Progenitor cell of endocrine pancreas (in vitro differentiated cells): ENCODE results near the gene UBE4B. TPM values are rescaled to one million over a fixed set of nuclear protein-coding genes. Genes with fewer than 3 reads are reported as not detected.
"Not testable (repeated sequence)": the region's sequence is repeated elsewhere in the genome, so short reads cannot be mapped to it uniquely, and the experiment has no call there.

ENCODE experiments used
- DNase-seq: peaks from one replicate; pipeline ENCODE4 v3.0.0; 2021; ENCODE audit warnings: low spot score; ENCODE audit not compliant: unreplicated experiment
- H3K27ac Mint-ChIP-seq: 2 replicates; pipeline ENCODE4 v1.8.0; 2021; ENCODE audit warnings: mild to moderate bottlenecking, moderate library complexity, mixed read lengths
- H3K27me3 Mint-ChIP-seq: 2 replicates; pipeline ENCODE4 v1.8.0; 2021; ENCODE audit warnings: mixed read lengths
- H3K36me3 Mint-ChIP-seq: 2 replicates; pipeline ENCODE4 v1.8.0; 2022; ENCODE audit warnings: mixed read lengths; ENCODE audit not compliant: insufficient read depth
- H3K4me1 Mint-ChIP-seq: 2 replicates; pipeline ENCODE4 v1.8.0; 2021; ENCODE audit warnings: low read depth, mixed read lengths
- H3K4me3 Mint-ChIP-seq: 2 replicates; pipeline ENCODE4 v1.8.0; 2021; ENCODE audit warnings: low read depth, mild to moderate bottlenecking, moderate library complexity, mixed read lengths
- H3K9me3 Mint-ChIP-seq: 2 replicates; pipeline ENCODE4 v1.8.0; 2021; ENCODE audit warnings: low read depth, mixed read lengths
- CTCF ChIP-seq: fragments of 200-600 bp; sonication (generic); IDR thresholded peaks from one replicate; pipeline ENCODE4 v1.5.0; 2021; ENCODE audit warnings: antibody characterized with exemption, mild to moderate bottlenecking; ENCODE audit not compliant: unreplicated experiment
- total RNA-seq: library from RNA; stranded (reverse); gene quantifications from 2 replicates; pipeline ENCODE4 v1.2.1, GENCODE V29; 2021

Gene UBE4B
- total RNA-seq, 1 donor from 2014 or later, result 78.1 TPM

DNA sequence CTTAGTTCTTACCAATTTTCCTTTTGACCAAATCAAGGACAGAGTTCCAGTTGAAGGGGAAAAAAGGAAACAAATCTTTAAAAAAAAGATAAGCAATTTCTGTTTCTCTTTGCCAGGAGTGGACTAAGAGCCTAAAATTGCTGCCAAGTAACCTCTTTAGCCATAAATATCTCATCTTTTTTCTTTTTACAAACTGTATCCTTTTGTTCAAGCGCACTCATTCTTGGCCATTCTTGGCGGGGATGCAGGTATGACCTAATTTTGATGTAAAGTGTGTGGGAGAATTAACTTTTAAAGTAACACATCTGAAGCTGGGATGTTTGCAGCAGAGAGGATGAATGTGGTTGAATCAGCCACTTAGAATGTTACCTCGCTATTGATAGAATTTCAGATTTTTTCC lies 164.2 kb downstream of the UBE4B start:
- peaks cover 3% of the 10 kb centered on the region for H3K27me3 Mint-ChIP-seq
- H3K9me3 Mint-ChIP-seq, result no peaks in the 10 kb centered on the region
- H3K36me3 Mint-ChIP-seq, result no peaks in the 10 kb centered on the region

GRCh38 chr1:10200620-10201019 lies 167.9 kb downstream of the UBE4B start:
- H3K27ac Mint-ChIP-seq, result no peak overlapping the region
- H3K4me3 Mint-ChIP-seq, result no peak overlapping the region

More for the DNA sequence above, 164.2 kb downstream of the UBE4B start:
- H3K4me1 Mint-ChIP-seq, result no peaks in the 10 kb centered on the region
- TF ChIP-seq CTCF, result no peak
- H3K27ac Mint-ChIP-seq, result no peak overlapping the region
- no peak overlapping the region for H3K4me3 Mint-ChIP-seq
- DNase-seq, result no peak

DNA sequence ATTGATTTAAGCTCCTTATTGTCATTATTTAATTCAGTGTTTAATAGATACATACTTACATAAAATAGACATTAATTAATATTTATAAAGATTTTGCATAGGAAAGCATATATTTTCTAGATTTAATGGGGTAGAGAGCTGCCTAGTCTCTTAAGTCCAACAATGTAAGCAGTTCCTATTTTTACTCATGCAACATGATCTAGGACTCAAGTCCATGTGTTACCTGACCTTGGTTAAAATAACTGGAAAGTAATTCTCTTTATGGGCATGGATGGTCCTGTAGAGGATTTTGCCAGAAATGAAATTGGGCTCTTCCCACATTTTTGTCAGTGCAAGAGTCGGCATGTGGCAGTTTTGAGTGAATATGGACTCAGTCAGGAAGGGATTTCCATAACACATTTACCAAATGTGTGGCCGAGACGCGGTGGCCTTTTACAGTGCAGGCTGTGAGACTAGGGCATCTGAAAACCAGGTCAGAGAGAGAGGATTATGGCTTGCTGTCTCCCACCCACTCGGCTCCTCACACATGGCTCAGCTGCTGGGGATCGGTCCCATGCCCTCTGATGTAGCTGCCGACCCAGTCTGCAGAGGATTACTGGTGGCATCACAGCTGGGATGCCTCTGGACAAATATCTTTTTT lies 171.4 kb downstream of the UBE4B start:
- no peaks in the 10 kb centered on the region for H3K36me3 Mint-ChIP-seq
- H3K9me3 Mint-ChIP-seq, result no peaks in the 10 kb centered on the region
- H3K4me1 Mint-ChIP-seq, result no peaks in the 10 kb centered on the region
- no peak for TF ChIP-seq CTCF
- no peak for DNase-seq
- H3K4me3 Mint-ChIP-seq, result no peak overlapping the region
- H3K27ac Mint-ChIP-seq, result no peak overlapping the region
- H3K27me3 Mint-ChIP-seq, result no peaks in the 10 kb centered on the region

More at GRCh38 chr1:10200620-10201019, 167.9 kb downstream of the UBE4B start:
- Mint-ChIP-seq H3K36me3 (no peaks in the 10 kb centered on the region), H3K27me3 (no peaks in the 10 kb centered on the region), H3K4me1 (no peaks in the 10 kb centered on the region), H3K9me3 (no peaks in the 10 kb centered on the region)
- no peak for TF ChIP-seq CTCF
- DNase-seq, result no peak

GRCh38 chr1:10205206-10205605 lies 172.4 kb downstream of the UBE4B start:
- not testable (repeated sequence) for H3K9me3 Mint-ChIP-seq, H3K4me1 Mint-ChIP-seq, H3K4me3 Mint-ChIP-seq, H3K27me3 Mint-ChIP-seq, H3K36me3 Mint-ChIP-seq, DNase-seq, H3K27ac Mint-ChIP-seq

DNA sequence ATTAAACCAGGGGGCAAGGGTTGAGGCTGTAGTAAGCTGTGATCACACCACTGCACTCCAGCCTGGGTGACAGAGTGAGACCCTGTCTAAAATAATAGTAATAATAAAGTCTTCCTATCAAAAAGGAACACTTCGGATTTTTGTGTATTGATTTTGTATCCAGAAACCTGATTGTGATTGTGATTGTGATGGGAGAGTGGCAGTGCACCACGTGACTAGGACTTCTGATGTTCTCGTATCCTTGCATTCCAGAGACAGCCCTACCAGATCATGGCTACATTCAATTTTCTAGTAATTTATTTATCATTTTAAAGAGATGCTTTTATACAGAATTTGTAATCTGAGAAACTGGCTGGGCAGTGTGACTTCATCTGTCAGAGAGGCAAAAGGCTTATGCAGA lies 175.1 kb downstream of the UBE4B start:
- TF ChIP-seq CTCF, result no peak

GRCh38 chr1:10208537-10208936 lies 175.8 kb downstream of the UBE4B start:
- peak overlapping the region; percentile 26 for H3K4me3 Mint-ChIP-seq
- no peak for TF ChIP-seq CTCF
- no peaks in the 10 kb centered on the region for H3K27me3 Mint-ChIP-seq
- H3K36me3 Mint-ChIP-seq, result peaks cover 1% of the 10 kb centered on the region
- DNase-seq, result no peak
- no peaks in the 10 kb centered on the region for H3K9me3 Mint-ChIP-seq
- peak overlapping the region; percentile 45 for H3K27ac Mint-ChIP-seq
- peaks cover 21% of the 10 kb centered on the region for H3K4me1 Mint-ChIP-seq

More for the DNA sequence above, 175.1 kb downstream of the UBE4B start:
- no peak overlapping the region for H3K4me3 Mint-ChIP-seq
- peaks cover 17% of the 10 kb centered on the region for H3K4me1 Mint-ChIP-seq
- DNase-seq, result no peak
- no peaks in the 10 kb centered on the region for H3K27me3 Mint-ChIP-seq
- no peaks in the 10 kb centered on the region for H3K36me3 Mint-ChIP-seq
- H3K27ac Mint-ChIP-seq, result no peak overlapping the region
- H3K9me3 Mint-ChIP-seq, result no peaks in the 10 kb centered on the region
